ENCODE data around the gene BCAP29.
"Not testable (repeated sequence)": the region's sequence is repeated elsewhere in the genome, so short reads cannot be mapped to it uniquely, and the experiment has no call there.

The BCAP29 gene

GRCh38 chr7:107627002-107627401 lies 47.0 kb downstream of the BCAP29 start:
- no peak for DNase-seq

- DNase-seq = no peak
These were observed 48.5 kb downstream of the BCAP29 start for GRCh38 chr7:107628461-107629064.

GRCh38 chr7:107630342-107630741 lies 50.3 kb downstream of the BCAP29 start:
- no peak for DNase-seq

- DNase-seq = no peak
These were observed 51.8 kb downstream of the BCAP29 start for GRCh38 chr7:107631588-107632491.

GRCh38 chr7:107632492-107632865 lies 52.4 kb downstream of the BCAP29 start:
- no peak for DNase-seq

- DNase-seq = no peak
These were observed 58.5 kb downstream of the BCAP29 start for GRCh38 chr7:107638594-107638993.

- DNase-seq = not testable (repeated sequence)
These were observed 59.0 kb downstream of the BCAP29 start for GRCh38 chr7:107639070-107639469.

- DNase-seq = no peak
These were observed 61.6 kb downstream of the BCAP29 start for GRCh38 chr7:107641676-107642075.

- DNase-seq = no peak
These were observed 62.5 kb downstream of the BCAP29 start for GRCh38 chr7:107642501-107642900.

- DNase-seq = peak; percentile 9
These were observed 63.4 kb downstream of the BCAP29 start for GRCh38 chr7:107643407-107643806.

- no peak for DNase-seq
These were observed 63.9 kb downstream of the BCAP29 start for GRCh38 chr7:107643938-107644308.

GRCh38 chr7:107644309-107644974 lies 64.4 kb downstream of the BCAP29 start:
- no peak for DNase-seq

- no peak for DNase-seq
These were observed 72.6 kb downstream of the BCAP29 start for GRCh38 chr7:107652642-107653041.

GRCh38 chr7:107658467-107658866 lies 78.4 kb downstream of the BCAP29 start:
- no peak for DNase-seq

- no peak for DNase-seq
These were observed 79.6 kb downstream of the BCAP29 start for GRCh38 chr7:107659666-107660065.

- no peak for DNase-seq
These were observed 80.5 kb downstream of the BCAP29 start, which contains the start of gene SLC26A4 for GRCh38 chr7:107660381-107661080. Gene SLC26A4, plus strand, starts transcription at chr7:107660828. Its CDS starts 814 bp downstream, at chr7:107661642.

- peak; percentile 28 for DNase-seq
These were observed 81.2 kb downstream of the BCAP29 start for GRCh38 chr7:107661081-107661864.

GRCh38 chr7:107661865-107662379 lies 81.9 kb downstream of the BCAP29 start:
- DNase-seq = no peak

GRCh38 chr7:107663196-107663595 lies 83.2 kb downstream of the BCAP29 start:
- no peak for DNase-seq

- no peak for DNase-seq
These were observed 86.7 kb downstream of the BCAP29 start for GRCh38 chr7:107666790-107667189.

- DNase-seq = no peak
These were observed 87.3 kb downstream of the BCAP29 start for GRCh38 chr7:107667341-107667740.

- DNase-seq = no peak
These were observed 88.2 kb downstream of the BCAP29 start for GRCh38 chr7:107668296-107668695.

Measured in amniotic stem cell (primary cell).